HG03439 (cell line): Measurements from ENCODE around the gene CACNA2D4.
"Not testable (repeated sequence)": the region's sequence is repeated elsewhere in the genome, so short reads cannot be mapped to it uniquely, and the experiment has no call there.

Source experiments
- ATAC-seq: cut with Tn5 transposase; IDR thresholded peaks from one replicate; pipeline ENCODE4 v1.9.1; 2021; ENCODE audit warnings: mild to moderate bottlenecking, moderate library complexity; ENCODE audit not compliant: unreplicated experiment

The CACNA2D4 gene, protein sequence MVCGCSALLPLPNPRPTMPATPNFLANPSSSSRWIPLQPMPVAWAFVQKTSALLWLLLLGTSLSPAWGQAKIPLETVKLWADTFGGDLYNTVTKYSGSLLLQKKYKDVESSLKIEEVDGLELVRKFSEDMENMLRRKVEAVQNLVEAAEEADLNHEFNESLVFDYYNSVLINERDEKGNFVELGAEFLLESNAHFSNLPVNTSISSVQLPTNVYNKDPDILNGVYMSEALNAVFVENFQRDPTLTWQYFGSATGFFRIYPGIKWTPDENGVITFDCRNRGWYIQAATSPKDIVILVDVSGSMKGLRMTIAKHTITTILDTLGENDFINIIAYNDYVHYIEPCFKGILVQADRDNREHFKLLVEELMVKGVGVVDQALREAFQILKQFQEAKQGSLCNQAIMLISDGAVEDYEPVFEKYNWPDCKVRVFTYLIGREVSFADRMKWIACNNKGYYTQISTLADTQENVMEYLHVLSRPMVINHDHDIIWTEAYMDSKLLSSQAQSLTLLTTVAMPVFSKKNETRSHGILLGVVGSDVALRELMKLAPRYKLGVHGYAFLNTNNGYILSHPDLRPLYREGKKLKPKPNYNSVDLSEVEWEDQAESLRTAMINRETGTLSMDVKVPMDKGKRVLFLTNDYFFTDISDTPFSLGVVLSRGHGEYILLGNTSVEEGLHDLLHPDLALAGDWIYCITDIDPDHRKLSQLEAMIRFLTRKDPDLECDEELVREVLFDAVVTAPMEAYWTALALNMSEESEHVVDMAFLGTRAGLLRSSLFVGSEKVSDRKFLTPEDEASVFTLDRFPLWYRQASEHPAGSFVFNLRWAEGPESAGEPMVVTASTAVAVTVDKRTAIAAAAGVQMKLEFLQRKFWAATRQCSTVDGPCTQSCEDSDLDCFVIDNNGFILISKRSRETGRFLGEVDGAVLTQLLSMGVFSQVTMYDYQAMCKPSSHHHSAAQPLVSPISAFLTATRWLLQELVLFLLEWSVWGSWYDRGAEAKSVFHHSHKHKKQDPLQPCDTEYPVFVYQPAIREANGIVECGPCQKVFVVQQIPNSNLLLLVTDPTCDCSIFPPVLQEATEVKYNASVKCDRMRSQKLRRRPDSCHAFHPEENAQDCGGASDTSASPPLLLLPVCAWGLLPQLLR

GRCh38 chr12:1918081-1918883 lies at the start of gene CACNA2D4:
CACNA2D4 (minus strand) TSS chr12:1918652; CDS start chr12:1918473, 179 bp downstream.
- ATAC-seq = no peak

- ATAC-seq = no peak
These were observed 48.2 kb upstream of the CACNA2D4 start for GRCh38 chr12:1966561-1967226.

- no peak for ATAC-seq
These were observed 47.5 kb upstream of the CACNA2D4 start for GRCh38 chr12:1965916-1966315.

DNA sequence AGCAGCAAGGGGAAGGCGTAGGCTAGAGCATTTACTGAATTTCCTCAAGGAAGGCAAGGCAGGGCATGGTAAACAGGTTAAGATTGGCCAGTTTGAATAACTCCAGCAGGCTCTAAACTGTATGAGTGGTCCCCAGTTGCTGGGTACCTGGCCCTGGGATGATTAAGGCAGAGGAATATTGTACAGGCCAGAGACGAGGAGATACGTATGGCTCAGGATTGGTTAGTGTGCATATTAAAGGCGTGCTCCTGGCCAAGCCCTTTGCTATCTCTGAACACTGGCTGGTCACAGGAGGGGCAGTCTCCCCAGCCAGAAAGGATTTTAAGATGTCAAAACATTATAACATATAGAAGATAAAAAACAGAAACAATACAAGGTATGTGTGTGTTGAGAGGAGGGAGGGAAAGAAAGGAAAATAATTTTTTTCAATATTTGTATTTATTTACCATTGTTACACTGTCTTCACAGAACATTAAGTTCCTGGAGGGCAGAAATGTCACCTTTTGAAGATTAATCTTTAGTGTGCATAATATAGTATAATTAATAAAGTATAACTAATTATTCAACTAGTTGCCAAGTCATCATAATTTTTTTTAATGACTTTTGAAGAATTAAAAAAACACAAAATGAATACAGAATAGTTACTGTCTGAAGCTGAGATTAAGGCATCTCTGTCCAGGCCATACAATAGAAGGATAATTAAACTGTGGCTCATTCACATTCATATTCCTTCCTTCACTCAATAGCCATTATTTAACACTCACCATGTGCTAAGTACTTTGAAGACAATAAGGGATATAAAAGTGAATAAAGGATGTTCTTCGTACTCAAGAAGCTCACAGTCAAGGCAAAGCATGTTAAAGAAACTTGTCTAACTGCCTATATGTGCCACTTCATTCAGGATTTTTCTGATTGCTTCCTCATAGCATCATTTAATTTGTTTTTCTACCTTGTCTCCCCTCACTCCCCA lies 43.9 kb upstream of the CACNA2D4 start:
- ATAC-seq = no peak

- no peak for ATAC-seq
These were observed 38.3 kb upstream of the CACNA2D4 start for GRCh38 chr12:1956716-1957115.

DNA sequence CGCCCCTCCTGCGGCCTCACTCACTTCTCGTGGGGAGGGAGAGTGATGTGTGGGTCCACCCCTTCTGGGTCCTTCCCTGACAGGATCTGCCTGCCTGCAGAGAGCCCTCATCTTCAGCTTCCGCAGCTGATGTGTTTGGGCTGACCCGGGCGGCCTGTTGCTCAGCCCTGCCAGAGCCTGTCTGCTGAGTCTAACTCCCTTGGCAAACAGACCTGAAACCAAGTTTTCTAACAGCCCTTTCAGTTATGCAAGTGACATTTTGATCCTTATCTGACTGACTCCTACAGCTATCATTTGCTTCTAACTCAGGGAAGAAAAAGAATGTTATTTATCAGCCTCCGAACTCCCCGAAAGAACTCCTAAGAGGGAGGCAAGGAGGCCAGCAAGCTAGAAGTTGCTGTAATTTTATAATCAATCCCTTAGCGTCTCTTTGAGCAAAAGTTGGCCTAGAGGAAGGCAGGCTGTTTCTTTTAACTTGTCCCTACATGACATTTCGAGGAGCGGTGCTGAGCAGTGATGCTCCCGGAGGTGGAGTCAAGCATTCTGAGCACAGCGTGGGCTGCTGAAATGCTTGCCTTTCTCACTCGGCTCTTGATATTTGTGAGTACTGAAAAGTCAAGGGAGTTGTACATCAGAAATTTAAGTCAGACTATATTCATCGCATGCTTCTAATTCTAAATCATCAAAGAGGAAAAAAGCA lies 31.5 kb upstream of the CACNA2D4 start:
- no peak for ATAC-seq

- no peak for ATAC-seq
These were observed 30.4 kb upstream of the CACNA2D4 start for GRCh38 chr12:1948883-1949282.

DNA sequence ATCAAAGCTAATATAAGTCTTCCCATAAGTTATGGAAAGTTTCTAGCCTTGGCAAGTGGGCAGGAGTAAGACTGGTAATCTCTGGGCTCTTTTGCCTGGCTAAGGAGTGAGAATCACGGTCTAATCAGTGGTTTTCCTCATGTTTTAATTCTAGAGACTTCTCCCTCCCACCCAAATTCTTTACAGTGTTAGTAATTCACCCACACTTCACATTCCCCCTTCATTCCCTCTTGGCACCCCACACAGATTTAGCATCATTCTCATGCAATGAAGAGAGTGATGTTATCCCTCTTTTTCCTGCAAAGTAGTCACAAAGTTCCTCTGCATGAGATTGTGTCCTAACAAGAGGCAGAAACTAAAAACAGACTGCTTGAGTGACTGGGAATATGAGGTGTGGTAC lies 28.6 kb upstream of the CACNA2D4 start:
- ATAC-seq = no peak

GRCh38 chr12:1946296-1946695 lies 27.8 kb upstream of the CACNA2D4 start:
- ATAC-seq = no peak

DNA sequence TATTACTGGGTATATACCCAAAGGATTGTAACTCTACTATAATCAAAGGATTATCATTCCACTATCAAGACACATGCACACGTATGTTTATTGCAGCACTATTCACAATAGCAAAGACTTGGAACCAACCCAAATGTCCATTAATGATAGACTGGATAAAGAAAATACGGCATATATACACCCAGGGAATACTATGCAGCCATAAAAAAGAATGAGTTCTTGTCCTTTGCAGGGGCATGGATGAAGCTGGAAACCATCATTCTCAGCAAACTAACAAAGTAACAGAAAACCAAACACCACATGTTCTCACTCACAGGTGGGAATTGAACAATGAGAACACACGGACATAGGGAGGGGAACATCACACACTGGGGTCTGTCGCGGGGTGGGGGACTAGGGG lies 27.1 kb upstream of the CACNA2D4 start:
- ATAC-seq = not testable (repeated sequence)

GRCh38 chr12:1939801-1940607 lies 21.6 kb upstream of the CACNA2D4 start:
- peak; percentile 66 for ATAC-seq

GRCh38 chr12:1939331-1939730 lies 20.9 kb upstream of the CACNA2D4 start:
- no peak for ATAC-seq

- ATAC-seq = no peak
These were observed 19.2 kb upstream of the CACNA2D4 start for GRCh38 chr12:1937481-1938224.

DNA sequence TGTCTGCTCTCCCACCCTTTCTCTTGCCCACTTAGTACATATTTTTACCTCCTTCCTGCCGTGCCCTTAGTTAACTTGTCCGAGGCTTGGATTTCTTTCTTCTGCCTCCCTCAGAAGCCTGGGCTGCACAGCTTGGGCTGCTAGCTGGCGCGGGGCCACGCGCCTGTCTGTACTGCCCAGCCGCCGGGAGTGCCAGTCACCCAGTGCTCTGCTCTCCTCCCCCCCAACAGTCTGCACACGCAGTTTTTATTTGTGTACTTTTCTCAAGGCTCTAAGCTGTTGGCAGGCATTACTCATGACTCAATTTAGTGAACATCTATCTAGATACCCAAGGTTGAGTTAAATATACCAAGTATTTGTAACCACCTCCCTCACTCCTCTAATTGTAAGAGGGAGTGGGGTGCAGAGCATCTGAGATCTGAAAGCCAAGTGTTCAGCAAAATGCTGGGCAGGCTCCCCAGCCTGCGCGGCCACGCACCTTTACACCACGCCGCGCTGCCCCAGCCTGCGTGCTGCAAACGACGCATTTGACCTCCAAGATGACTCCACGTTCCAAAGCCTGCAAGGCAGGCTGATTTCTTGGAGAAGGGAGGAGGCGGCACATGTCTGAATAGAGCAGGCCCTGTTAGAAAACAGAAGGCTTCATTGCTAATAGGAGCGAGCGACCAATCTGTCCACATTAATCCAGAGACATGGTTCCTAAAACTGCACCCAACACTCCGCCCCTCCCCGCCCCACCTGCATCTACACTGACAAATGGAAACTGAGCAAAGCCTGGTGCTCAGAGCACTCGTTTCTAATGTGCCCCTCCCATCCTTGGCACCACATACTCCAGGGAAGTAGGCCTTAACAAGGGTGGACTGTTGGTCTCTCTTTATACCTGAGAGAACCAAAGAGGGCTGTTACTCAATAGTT lies 18.2 kb upstream of the CACNA2D4 start:
- ATAC-seq = no peak

- no peak for ATAC-seq
These were observed 17.4 kb upstream of the CACNA2D4 start for GRCh38 chr12:1935700-1936378.
